Activated naive CD4-positive, alpha-beta T cell treated with anti-CD3 and anti-CD28 coated beads for 36 hours (primary cell): ENCODE results near the gene ELMO2. TPM values are rescaled to one million over a fixed set of nuclear protein-coding genes. Genes with fewer than 3 reads are reported as not detected.

Experiments used
- CTCF ChIA-PET: fragments of 350-600 bp; sonication (Branson Sonifier 250); formaldehyde crosslinking; loops from one replicate; lab custom pipeline; 2021; ENCODE audit warnings: antibody characterized with exemption; lab: Charles Lee
- DNase-seq: peaks from one replicate; pipeline ENCODE4 v3.0.0-alpha.2; 2020
- H3K27ac Mint-ChIP-seq: one replicate; pipeline ENCODE4 v1.8.0; 2021; ENCODE audit warnings: mild to moderate bottlenecking, mixed read lengths
- H3K27me3 Mint-ChIP-seq: one replicate; pipeline ENCODE4 v1.8.0; 2021; ENCODE audit warnings: low read depth, mixed read lengths
- H3K36me3 Mint-ChIP-seq: one replicate; pipeline ENCODE4 v1.8.0; 2021; ENCODE audit warnings: low read depth, mixed read lengths
- H3K4me1 Mint-ChIP-seq: one replicate; pipeline ENCODE4 v1.8.0; 2021; ENCODE audit warnings: low read depth, mixed read lengths
- H3K4me3 Mint-ChIP-seq: one replicate; pipeline ENCODE4 v1.8.0; 2021; ENCODE audit warnings: mild to moderate bottlenecking, moderate library complexity, mixed read lengths
- H3K9me3 Mint-ChIP-seq: one replicate; pipeline ENCODE4 v1.8.0; 2021; ENCODE audit warnings: mixed read lengths
- intact Hi-C: fragments of 100-400 bp; cut with micrococcal nuclease; formaldehyde crosslinking; loops from one replicate; pipeline ENCODE4 v1.15.1; 2023
- total RNA-seq, 2 experiments: library from RNA; stranded (reverse); gene quantifications; one replicate each; pipeline ENCODE4 v1.2.3, GENCODE V29; 2021

The ELMO2 gene
- total RNA-seq, 2 experiments from 2014 or later = 76.8 to 81.0 TPM

DNA sequence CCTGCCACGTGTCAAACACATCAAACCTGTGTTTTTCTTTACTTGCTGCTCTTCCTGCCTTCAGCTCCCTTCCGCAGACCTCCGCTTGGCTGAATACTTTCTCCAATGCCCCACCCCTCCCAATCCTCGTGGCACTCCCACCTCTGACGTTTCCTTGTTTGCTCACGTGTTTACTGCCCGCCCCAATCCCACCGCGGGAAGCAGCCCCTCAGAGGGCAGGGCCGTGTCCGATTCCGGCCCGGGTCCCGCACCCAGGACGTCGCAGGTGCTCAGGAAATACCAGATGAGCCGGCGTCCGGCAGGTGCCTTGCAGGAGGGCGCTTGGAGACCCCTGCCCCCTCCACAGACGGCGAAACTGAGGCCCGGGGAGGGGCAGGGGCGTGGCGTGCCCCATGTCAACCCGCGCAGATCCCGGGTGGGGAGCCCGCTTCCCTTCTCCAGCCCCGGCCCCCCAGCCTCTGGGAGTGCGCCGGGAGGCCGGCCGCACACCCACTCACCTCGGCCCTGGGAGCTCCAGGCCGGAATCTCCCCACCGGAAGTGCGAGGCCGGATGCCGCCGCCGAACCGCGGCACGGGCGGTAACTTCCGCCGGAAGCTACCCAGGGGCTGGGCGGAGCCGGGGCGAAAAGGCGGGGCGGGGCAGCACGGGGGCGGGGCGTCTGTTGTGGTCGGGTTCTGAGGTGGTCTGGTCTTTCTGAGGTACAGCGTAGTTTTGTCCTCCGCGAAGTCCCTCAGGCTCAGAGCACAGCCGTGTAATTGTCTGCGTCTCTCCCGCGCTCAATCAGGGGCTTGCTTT lies 42.3 kb downstream of the ELMO2 start:
- peak overlapping the region; percentile 88 for H3K4me3 Mint-ChIP-seq
- H3K36me3 Mint-ChIP-seq = peaks cover 28% of the 10 kb centered on the region
- H3K27me3 Mint-ChIP-seq = no peaks in the 10 kb centered on the region
- peaks cover 80% of the 10 kb centered on the region for H3K4me1 Mint-ChIP-seq
- intact Hi-C loops = loop anchor here (1.0 to 5.0 kb wide), 3 partner anchors 37 to 323 kb away; partner anchors contain the start of genes ELMO2 and TP53RK
- DNase-seq = peak; percentile 87
- H3K9me3 Mint-ChIP-seq = no peaks in the 10 kb centered on the region
- H3K27ac Mint-ChIP-seq = peak overlapping the region; percentile 86
- CTCF ChIA-PET = interaction anchor here (0.7 to 2.2 kb wide), 4 partner anchors 15 to 395 kb away, joined by 3 to 16 read pairs (median 3); partner anchors contain the start of gene ELMO2

DNA sequence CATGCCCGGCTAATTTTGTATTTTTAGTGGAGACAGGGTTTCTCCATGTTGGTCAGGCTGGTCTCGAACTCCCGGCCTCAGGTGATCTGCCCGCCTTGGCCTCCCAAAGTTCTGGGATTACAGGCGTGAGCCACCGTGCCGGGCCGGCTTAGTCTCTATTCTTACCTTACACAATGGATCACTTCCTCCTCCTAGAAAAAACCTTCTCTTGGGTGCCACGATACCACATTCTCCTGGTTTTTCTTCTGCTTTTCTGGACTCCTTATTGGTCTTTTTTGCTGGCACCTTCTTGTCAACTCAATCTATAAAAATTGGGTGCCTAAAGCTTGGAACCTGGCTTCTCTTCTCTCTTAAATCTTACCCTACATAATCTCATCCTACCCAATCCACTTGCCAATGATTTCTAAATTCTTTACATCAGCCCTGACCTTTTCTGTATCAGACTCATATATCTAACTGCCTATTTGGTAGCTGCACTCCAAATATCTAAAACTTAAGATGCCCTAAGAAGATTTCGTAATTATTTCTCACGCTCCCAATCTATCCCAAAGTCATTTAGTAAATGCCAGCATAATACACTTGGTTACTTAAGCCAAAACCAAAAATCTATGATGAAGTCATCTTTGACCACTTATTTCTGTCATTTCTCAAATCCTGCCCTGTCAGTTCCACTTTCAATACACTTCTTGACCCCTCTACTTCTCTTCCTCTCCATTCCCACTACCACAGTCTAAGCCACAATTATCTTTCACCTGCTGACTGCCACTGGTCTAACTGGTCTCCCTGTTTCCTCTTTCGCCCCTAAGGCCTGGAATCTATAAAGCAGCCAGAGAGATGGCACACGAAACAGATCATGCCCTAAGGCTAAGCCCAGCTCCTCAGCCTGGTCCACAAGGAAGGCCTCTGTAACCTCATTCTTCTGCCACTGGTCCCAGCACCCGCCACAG lies 43.2 kb downstream of the ELMO2 start:
- peaks cover 24% of the 10 kb centered on the region for H3K36me3 Mint-ChIP-seq

DNA sequence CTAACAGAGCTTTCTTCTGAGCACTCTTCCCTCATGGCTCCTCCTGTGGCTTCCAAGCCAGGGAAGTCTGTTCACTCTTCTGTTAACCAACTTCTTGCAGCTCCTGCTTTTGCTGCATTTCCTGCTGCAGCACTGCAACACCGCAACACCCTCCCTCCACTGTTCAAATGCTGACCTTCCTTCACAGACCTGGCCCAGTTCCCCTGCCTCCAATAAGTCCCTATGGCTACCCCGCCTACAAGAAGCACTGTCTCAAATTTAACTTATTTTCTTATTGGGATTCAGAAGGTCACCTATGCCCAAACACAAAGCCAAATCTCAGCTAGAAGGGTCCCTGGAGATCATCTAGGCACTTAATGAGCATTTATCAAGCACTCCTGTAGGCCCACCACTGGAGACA lies 44.6 kb downstream of the ELMO2 start:
- peaks cover 18% of the 10 kb centered on the region for H3K36me3 Mint-ChIP-seq
- H3K9me3 Mint-ChIP-seq = no peaks in the 10 kb centered on the region
- CTCF ChIA-PET = no interaction called here
- H3K27me3 Mint-ChIP-seq = no peaks in the 10 kb centered on the region
- H3K4me3 Mint-ChIP-seq = peak overlapping the region; percentile 28
- H3K4me1 Mint-ChIP-seq = peaks cover 87% of the 10 kb centered on the region
- DNase-seq = no peak
- intact Hi-C loops = loop anchor here (1.0 to 5.0 kb wide), 2 partner anchors 53 to 325 kb away; partner anchors contain the start of gene TP53RK
- H3K27ac Mint-ChIP-seq = peak overlapping the region; percentile 75

More for the DNA sequence above, 43.2 kb downstream of the ELMO2 start:
- DNase-seq = no peak
- no peaks in the 10 kb centered on the region for H3K9me3 Mint-ChIP-seq
- peak overlapping the region; percentile 86 for H3K27ac Mint-ChIP-seq
- H3K27me3 Mint-ChIP-seq = no peaks in the 10 kb centered on the region
- H3K4me3 Mint-ChIP-seq = peak overlapping the region; percentile 88
- intact Hi-C loops = loop anchor here (5.0 kb wide), 1 partner anchor 324 kb away; the partner anchor contains the start of gene TP53RK
- H3K4me1 Mint-ChIP-seq = peaks cover 79% of the 10 kb centered on the region
- CTCF ChIA-PET = interaction anchor here (0.7 kb wide), 1 partner anchor 394 kb away, joined by 3 read pairs; no protein-coding TSS in a partner anchor

DNA sequence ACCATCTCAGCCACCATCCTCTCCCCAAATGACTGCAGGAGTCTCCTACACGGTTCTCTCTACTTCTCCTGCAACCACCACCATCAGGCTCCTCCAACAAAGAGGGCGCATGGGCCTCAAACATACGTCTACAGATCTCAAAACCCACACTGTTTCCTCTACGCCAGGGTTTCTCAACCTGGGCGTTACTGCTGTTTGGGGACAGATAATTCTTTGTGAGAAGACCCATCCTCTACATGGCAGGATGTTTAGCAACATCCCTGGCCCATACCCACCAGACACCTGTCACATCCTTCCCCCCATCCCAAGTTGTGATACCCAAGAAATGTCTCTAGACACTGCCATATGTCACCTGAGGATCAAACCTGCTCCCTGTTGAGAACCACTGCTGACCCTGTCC lies 45.0 kb downstream of the ELMO2 start:
- peaks cover 14% of the 10 kb centered on the region for H3K36me3 Mint-ChIP-seq
- no peaks in the 10 kb centered on the region for H3K9me3 Mint-ChIP-seq

DNA sequence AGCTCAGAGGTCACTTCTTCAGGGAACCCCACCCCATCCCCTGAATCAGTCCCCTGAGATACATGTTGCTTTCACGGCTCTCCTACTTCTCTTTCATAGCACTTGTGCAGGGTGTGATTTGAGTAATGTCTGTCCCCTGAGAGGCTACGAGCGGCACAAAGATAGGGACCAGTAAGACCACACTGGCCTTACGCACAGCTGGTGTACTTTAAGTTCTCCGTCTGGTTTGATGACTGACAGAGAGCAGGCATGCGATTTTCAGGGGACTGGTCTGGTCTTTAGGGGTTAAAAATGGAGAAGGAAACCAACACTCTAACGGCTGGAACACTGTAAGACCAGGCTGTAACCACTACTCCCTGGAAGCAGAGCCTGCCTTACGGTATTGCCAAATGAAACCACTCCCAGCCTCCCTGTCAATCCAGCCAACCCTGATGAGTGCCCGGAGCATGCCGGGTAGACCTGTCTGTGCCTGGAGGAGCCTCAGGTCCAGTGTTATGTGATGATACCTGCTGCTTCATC lies 47.1 kb downstream of the ELMO2 start:
- H3K4me3 Mint-ChIP-seq = no peak overlapping the region
- no peaks in the 10 kb centered on the region for H3K27me3 Mint-ChIP-seq
- no peaks in the 10 kb centered on the region for H3K9me3 Mint-ChIP-seq
- CTCF ChIA-PET = interaction anchor here (2.5 kb wide), 1 partner anchor 10 kb away, joined by 11 read pairs; no protein-coding TSS in a partner anchor
- DNase-seq = no peak
- peak overlapping the region; percentile 0 for H3K27ac Mint-ChIP-seq
- intact Hi-C loops = no loop called here
- peaks cover 18% of the 10 kb centered on the region for H3K36me3 Mint-ChIP-seq
- peaks cover 68% of the 10 kb centered on the region for H3K4me1 Mint-ChIP-seq

More for the DNA sequence above, 45.0 kb downstream of the ELMO2 start:
- no peaks in the 10 kb centered on the region for H3K27me3 Mint-ChIP-seq
- peak overlapping the region; percentile 75 for H3K27ac Mint-ChIP-seq
- peak; percentile 34 for DNase-seq
- CTCF ChIA-PET = no interaction called here
- peaks cover 82% of the 10 kb centered on the region for H3K4me1 Mint-ChIP-seq
- intact Hi-C loops = loop anchor here (1.0 to 5.0 kb wide), 2 partner anchors 52 to 326 kb away; partner anchors contain the start of gene TP53RK
- peak overlapping the region; percentile 28 for H3K4me3 Mint-ChIP-seq

DNA sequence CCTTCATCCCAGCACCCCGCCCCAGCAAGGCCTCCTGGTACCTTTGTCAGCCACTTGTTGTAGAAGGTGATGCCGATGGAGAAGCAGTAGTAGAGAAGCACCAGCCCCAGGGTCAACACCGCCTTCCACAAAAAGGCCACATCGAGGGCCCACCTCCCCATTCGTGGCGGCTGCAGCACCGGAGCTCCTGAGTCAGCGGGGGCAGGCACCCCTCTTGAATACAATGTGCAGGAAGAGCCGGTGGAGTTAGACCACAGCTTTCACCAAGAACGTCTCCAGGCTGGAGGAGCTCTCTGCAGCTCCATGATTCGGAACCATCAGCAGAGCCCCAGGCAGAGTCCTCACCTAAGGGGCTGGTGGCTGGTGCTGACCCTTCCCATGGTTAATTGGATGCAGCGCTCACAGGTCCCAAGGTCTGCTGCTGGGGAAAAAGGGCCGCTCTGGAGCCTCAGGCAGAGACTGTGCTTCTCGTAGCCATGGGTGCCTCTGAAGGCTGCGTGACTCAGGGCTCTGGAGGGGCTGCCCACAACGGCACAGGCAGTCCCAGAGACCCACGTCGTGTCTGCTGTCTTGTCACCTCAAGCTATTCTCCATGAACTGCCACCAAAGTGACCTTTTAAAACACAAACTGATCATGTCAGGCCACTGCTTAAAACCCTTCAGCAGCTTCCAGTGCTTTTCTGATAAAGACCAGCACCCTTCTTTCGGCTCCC lies 47.9 kb downstream of the ELMO2 start:
- DNase-seq = no peak
- peaks cover 18% of the 10 kb centered on the region for H3K36me3 Mint-ChIP-seq
- H3K27ac Mint-ChIP-seq = peak overlapping the region; percentile 0
- H3K9me3 Mint-ChIP-seq = no peaks in the 10 kb centered on the region
- no peaks in the 10 kb centered on the region for H3K27me3 Mint-ChIP-seq
- CTCF ChIA-PET = interaction anchor here (2.5 kb wide), 1 partner anchor 9 kb away, joined by 11 read pairs; no protein-coding TSS in a partner anchor
- peaks cover 64% of the 10 kb centered on the region for H3K4me1 Mint-ChIP-seq
- intact Hi-C loops = no loop called here
- no peak overlapping the region for H3K4me3 Mint-ChIP-seq

DNA sequence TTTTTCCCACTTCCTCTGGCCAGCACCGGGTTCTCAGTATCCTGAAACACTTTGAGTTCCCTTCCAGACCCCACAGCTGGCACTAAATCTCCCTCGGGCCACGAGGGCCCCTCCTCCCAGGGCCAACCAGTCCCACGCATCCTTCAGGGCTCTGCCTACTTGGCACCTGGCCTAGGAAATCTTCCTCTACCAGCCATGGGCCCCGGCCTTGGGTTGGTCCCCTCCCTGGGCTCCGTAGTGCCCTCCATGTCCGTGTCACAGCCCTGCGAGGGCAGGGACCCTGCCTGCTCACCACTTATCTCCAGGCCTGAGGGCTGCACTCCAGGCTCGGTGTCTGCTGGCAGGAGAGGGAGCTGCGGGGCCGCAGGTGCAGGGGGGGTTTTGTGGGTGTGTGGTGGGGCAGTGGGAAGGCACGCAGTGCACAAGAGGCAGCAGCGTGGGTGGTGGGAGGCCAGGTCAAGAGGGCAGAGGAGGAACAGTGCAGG lies 49.3 kb downstream of the ELMO2 start:
- Mint-ChIP-seq H3K4me1 (peaks cover 50% of the 10 kb centered on the region), H3K27ac (peak overlapping the region; percentile 73), H3K36me3 (peaks cover 21% of the 10 kb centered on the region), H3K27me3 (no peaks in the 10 kb centered on the region), H3K4me3 (no peak overlapping the region), H3K9me3 (no peaks in the 10 kb centered on the region)
- intact Hi-C loops = no loop called here
- CTCF ChIA-PET = interaction anchor here (2.5 kb wide), 1 partner anchor 8 kb away, joined by 11 read pairs; no protein-coding TSS in a partner anchor
- DNase-seq = no peak

DNA sequence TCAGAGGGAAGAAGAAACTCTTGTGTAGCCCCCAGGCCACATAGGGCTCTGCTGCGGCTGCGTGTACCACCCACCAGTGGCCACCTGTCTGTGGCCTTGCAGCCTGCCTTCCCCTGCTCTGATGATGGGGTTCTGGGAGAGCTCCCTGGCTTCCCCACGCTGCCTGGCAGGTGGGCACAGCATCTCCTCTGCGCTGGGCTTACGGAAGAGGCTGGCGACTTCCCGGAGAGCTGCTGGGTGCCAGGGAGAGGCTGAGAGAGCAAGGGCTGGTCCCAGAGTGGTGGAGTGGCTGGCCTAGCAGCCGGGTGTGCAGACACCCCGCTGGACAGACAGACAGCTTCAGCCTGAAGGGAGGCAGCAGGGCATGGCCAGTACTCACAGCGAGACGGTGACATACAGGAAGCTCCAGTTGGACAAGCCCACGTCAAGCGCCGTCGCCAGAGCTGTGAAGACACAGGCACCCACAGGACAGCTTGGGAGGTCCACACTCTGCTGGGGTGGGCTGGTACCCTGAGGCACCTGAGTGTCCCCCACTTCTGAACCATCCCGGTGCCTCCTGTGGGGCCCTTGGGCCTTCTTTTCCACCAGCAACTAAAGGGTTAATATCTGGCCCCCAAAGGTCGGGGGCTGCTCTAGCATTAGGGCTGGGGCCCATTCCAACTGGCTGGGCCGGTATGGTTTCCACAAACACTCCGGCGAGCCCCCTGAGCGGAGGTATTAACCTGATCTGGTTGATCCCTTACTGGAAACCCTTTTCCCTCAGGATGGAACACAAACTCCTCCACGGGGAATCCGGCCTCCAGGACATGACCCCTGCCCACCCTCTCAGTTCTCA lies 50.0 kb downstream of the ELMO2 start:
- intact Hi-C loops = no loop called here
- no peak overlapping the region for H3K27ac Mint-ChIP-seq

DNA sequence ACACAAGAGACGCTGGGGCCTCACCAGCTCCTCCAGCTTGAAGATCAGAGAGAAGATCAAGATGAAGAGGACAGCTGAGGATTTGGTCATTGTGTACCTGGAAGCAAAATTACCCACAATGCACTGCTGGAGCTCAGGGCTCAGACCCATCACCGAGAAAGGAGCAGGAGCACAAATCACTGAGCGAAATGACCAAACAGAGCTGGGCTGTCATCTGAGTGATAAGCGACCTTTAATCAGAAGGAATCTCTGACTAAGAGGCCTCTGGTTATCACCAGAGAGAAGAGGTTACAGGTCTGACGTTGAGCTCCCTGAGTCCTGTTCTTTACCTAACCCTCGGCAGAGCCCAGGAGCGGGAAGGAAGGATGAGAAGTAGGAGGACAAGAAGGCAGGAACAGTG lies 50.6 kb downstream of the ELMO2 start:
- DNase-seq = no peak
- CTCF ChIA-PET = no interaction called here
- H3K4me3 Mint-ChIP-seq = no peak overlapping the region
- H3K27ac Mint-ChIP-seq = peak overlapping the region; percentile 20
- H3K27me3 Mint-ChIP-seq = no peaks in the 10 kb centered on the region
- intact Hi-C loops = no loop called here
- peaks cover 20% of the 10 kb centered on the region for H3K36me3 Mint-ChIP-seq
- no peaks in the 10 kb centered on the region for H3K9me3 Mint-ChIP-seq
- H3K4me1 Mint-ChIP-seq = peaks cover 37% of the 10 kb centered on the region

More for the DNA sequence above, 50.0 kb downstream of the ELMO2 start:
- no peaks in the 10 kb centered on the region for H3K27me3 Mint-ChIP-seq
- CTCF ChIA-PET = interaction anchor here (2.5 kb wide), 1 partner anchor 7 kb away, joined by 11 read pairs; no protein-coding TSS in a partner anchor
- H3K4me3 Mint-ChIP-seq = no peak overlapping the region
- peaks cover 43% of the 10 kb centered on the region for H3K4me1 Mint-ChIP-seq
- no peaks in the 10 kb centered on the region for H3K9me3 Mint-ChIP-seq
- DNase-seq = no peak
- peaks cover 21% of the 10 kb centered on the region for H3K36me3 Mint-ChIP-seq

DNA sequence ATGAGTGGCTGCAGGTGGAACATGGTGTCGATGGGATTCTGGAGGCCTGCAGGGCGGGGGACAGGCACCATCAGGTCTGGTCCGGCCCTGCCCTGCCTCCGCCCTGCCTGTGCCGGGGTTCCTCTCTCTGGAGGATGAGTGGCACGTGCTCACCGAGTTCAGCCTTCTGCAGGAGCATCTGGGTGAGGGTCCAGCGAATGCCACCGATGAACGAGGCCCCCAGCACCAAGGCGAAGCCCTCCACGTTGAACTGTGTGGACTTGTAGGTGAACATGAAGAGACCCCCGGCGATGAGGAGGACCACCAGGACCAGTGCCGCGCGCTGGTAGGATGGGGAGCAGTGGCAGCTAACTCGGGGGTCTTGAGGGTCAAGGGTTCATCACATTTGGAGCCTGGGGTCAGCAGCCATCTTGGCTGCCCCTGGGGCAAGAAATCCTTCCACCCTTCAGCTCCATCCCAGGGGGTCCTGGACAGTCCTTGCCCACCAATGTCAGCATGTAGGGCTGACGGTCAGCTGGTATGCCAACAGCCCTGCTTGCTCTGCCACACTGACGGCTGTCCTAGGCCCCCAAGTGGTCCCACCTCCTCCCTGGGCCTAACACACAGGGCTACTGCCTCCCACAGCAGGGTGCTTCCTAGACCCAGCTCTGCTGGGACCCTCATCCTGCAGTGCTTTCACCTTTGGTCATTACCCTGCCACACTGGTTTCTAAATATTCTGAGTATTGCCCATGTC lies 51.3 kb downstream of the ELMO2 start:
- DNase-seq = no peak
- Mint-ChIP-seq H3K27ac (no peak overlapping the region), H3K27me3 (no peaks in the 10 kb centered on the region), H3K9me3 (no peaks in the 10 kb centered on the region), H3K36me3 (peaks cover 20% of the 10 kb centered on the region), H3K4me1 (peaks cover 40% of the 10 kb centered on the region), H3K4me3 (no peak overlapping the region)
- intact Hi-C loops = no loop called here
- CTCF ChIA-PET = no interaction called here
